Skeletal muscle tissue (tissue), 4 donors: ENCODE results near the gene GADD45B. TPM values are rescaled to one million over a fixed set of nuclear protein-coding genes. Genes with fewer than 3 reads are reported as not detected.
"Not testable (repeated sequence)": the region's sequence is repeated elsewhere in the genome, so short reads cannot be mapped to it uniquely, and the experiment has no call there.

ENCODE experiments used
- H3K27ac ChIP-seq: one replicate; pipeline ENCODE4 v1.7.0; 2013; ENCODE audit warnings: mild to moderate bottlenecking, low read depth, low read length, inconsistent platforms
- H3K27me3 ChIP-seq, 3 donors: one replicate each; pipeline ENCODE4 v1.7.0; 2013; ENCODE audit warnings: low read length in 3 of 3; ENCODE audit not compliant: control insufficient read depth in 3 of 3, insufficient read depth in 3 of 3
- H3K36me3 ChIP-seq, 3 donors: one replicate each; pipeline ENCODE4 v1.7.0; 2013; ENCODE audit warnings: low read length in 3 of 3; ENCODE audit not compliant: control insufficient read depth in 3 of 3, insufficient read depth in 3 of 3
- H3K4me1 ChIP-seq, 3 donors: one replicate each; pipeline ENCODE4 v1.7.0; 2013; ENCODE audit warnings: low read length in 3 of 3, mild to moderate bottlenecking in 3 of 3; ENCODE audit not compliant: control insufficient read depth in 3 of 3, insufficient read depth in 3 of 3
- H3K4me3 ChIP-seq, 3 donors: one replicate each; pipeline ENCODE4 v1.7.0; 2013; ENCODE audit warnings: low read length in 3 of 3
- H3K9ac ChIP-seq, 3 donors: one replicate each; pipeline ENCODE4 v1.7.0; 2013; ENCODE audit warnings: low read length in 3 of 3, mild to moderate bottlenecking in 3 of 3, moderate library complexity in 2 of 3, low read depth in 1 of 3
- H3K9me3 ChIP-seq, 3 donors: one replicate each; pipeline ENCODE4 v1.7.0; 2013; ENCODE audit warnings: low read length in 3 of 3; ENCODE audit not compliant: control insufficient read depth in 3 of 3
- total RNA-seq: library from RNA; depleted of rRNA; stranded (reverse); fragments of >200 nt; gene quantifications from one replicate; pipeline ENCODE4 v1.2.3, GENCODE V29; 2014
- donor health status: Osteomylitis.

GADD45B gene
- total RNA-seq, 1 donor from 2014 or later: 5.7 TPM

GRCh38 chr19:2507109-2507508 lies 31.2 kb downstream of the GADD45B start:
- Histone ChIP-seq H3K4me1 (peaks cover 0 to 4% (median 4%) of the 10 kb centered on the region in 3 donors), H3K27me3 (no peaks in the 10 kb centered on the region), H3K27ac (no peak overlapping the region), H3K9ac (peak overlapping the region in 2 of 3 donors; percentile 25 to 65), H3K4me3 (peak overlapping the region; percentile 29 to 60 (median 54)), H3K9me3 (no peaks in the 10 kb centered on the region), H3K36me3 (no peaks in the 10 kb centered on the region)

GRCh38 chr19:2509096-2509495 lies 33.2 kb downstream of the GADD45B start:
- H3K36me3 ChIP-seq: no peaks in the 10 kb centered on the region
- peaks cover 0 to 4% (median 4%) of the 10 kb centered on the region in 3 donors for H3K4me1 ChIP-seq
- no peak overlapping the region for H3K4me3 ChIP-seq
- no peak overlapping the region for H3K9ac ChIP-seq
- no peaks in the 10 kb centered on the region for H3K9me3 ChIP-seq
- peaks cover 0 to 6% (median 0%) of the 10 kb centered on the region in 3 donors for H3K27me3 ChIP-seq
- no peak overlapping the region for H3K27ac ChIP-seq

DNA sequence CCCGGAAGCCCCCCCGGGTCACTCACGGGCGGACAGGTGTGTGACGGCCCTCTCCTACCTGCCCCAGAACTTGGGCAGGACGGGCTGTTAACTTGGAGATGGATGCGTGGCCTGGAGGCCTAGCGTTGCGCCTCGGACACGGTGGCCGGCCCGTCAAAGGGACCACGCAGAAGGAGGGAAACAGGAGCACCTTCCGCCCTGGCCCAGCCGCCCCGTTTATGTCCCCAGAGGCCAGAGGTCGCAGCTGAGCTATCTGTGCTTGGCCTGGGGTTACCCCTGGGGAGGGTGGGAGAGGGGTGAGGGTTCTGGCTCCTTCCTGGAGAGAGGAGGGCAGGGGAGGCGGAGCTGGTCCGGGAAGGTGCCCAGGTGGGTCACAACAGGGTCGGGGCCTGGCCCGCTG lies 35.6 kb downstream of the GADD45B start:
- no peak overlapping the region for H3K27ac ChIP-seq
- H3K9ac ChIP-seq: no peak overlapping the region
- H3K4me1 ChIP-seq: peaks cover 2 to 6% (median 5%) of the 10 kb centered on the region in 3 donors
- no peaks in the 10 kb centered on the region for H3K9me3 ChIP-seq
- H3K4me3 ChIP-seq: no peak overlapping the region
- H3K27me3 ChIP-seq: peaks cover 0 to 6% (median 0%) of the 10 kb centered on the region in 3 donors
- H3K36me3 ChIP-seq: no peaks in the 10 kb centered on the region

GRCh38 chr19:2511991-2512390 lies 36.1 kb downstream of the GADD45B start:
- Histone ChIP-seq H3K9ac (no peak overlapping the region), H3K9me3 (no peaks in the 10 kb centered on the region)

DNA sequence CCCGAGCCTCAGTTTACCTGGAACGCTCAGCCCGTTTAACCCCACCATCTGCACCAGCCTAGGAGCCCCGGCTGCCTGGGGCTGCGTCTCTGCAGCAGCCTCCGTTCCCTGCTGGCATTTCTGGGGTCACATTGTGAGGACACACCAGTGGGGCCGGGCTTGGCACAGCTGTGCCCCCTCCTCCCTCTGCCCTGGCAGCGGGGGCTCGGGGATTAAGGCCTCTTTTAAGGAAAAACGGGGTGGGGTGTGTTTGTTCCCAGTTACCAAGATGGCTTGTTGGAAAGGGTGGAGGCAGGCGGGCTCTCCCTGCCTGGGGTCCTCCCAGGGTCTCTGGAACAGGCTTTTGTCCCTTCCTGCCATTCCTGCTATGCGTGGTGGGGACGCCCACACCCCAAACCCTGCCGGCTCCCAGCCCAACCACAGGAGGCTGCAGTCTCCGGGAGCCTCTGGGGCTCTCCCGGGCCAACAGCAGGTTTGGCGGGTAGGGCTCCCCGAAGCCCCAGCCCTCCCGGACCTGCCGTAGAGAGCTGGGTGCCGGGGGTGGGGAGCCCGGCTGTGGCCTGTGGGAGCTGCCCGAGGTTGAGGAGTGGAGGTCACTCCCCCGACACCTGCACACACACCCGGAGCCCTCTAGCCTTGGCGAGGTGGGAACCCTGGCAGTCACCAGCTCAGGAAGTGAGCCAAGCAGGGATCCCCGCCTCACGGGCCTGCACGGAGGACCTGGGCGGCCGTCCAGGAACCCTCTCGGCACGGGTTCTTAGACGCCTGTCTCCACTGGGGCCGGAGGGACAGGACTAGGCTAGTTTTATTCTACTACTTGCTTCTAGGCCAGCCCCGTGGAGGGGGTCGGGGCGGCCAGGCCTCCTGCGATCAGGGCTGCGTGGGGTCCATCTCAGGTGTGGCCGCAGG lies 36.9 kb downstream of the GADD45B start:
- Histone ChIP-seq H3K36me3 (no peaks in the 10 kb centered on the region), H3K27ac (no peak overlapping the region), H3K9ac (no peak overlapping the region), H3K4me3 (no peak overlapping the region), H3K27me3 (peaks cover 0 to 6% (median 0%) of the 10 kb centered on the region in 3 donors), H3K9me3 (no peaks in the 10 kb centered on the region), H3K4me1 (peaks cover 7 to 10% (median 7%) of the 10 kb centered on the region in 3 donors)

More at GRCh38 chr19:2511991-2512390, 36.1 kb downstream of the GADD45B start:
- no peaks in the 10 kb centered on the region for H3K36me3 ChIP-seq
- peaks cover 6 to 8% (median 8%) of the 10 kb centered on the region in 3 donors for H3K4me1 ChIP-seq
- H3K27ac ChIP-seq: no peak overlapping the region
- H3K27me3 ChIP-seq: peaks cover 0 to 6% (median 0%) of the 10 kb centered on the region in 3 donors
- no peak overlapping the region for H3K4me3 ChIP-seq

GRCh38 chr19:2514981-2515518 lies 39.1 kb downstream of the GADD45B start:
- Histone ChIP-seq H3K4me3 (no peak overlapping the region), H3K9ac (no peak overlapping the region), H3K9me3 (no peaks in the 10 kb centered on the region), H3K27me3 (peaks cover 0 to 6% (median 0%) of the 10 kb centered on the region in 3 donors), H3K27ac (no peak overlapping the region), H3K4me1 (peaks cover 7 to 12% (median 7%) of the 10 kb centered on the region in 3 donors), H3K36me3 (no peaks in the 10 kb centered on the region)

DNA sequence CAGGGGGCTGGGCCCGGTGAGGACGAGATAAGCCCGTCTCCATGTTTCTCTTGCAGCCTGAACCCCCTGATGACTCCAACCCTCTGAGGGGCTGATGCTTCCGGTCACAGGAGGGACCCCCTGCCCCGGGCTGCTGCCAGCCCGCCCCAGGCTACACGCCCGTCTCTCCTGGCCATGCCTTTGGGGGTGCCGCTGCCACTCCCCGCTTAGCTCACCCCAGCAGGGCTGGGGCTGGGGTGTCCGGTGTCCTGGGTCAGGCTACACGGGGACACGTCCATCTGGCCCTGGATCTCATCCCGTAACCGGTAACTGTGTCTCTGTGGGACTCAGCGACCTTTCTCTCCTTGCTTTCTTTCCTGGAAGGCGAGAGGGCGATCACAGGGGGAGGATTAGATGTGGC lies 40.8 kb downstream of the GADD45B start:
- peak overlapping the region in 2 of 3 donors; percentile 13 to 19 for H3K4me3 ChIP-seq
- H3K4me1 ChIP-seq: peaks cover 7 to 12% (median 7%) of the 10 kb centered on the region in 3 donors
- peak overlapping the region in 1 of 3 donors; percentile 45 for H3K9ac ChIP-seq
- no peaks in the 10 kb centered on the region for H3K36me3 ChIP-seq
- no peak overlapping the region for H3K27ac ChIP-seq
- H3K27me3 ChIP-seq: peaks cover 0 to 6% (median 0%) of the 10 kb centered on the region in 3 donors
- H3K9me3 ChIP-seq: no peaks in the 10 kb centered on the region

- H3K36me3 ChIP-seq: no peaks in the 10 kb centered on the region
- peaks cover 7 to 12% (median 7%) of the 10 kb centered on the region in 3 donors for H3K4me1 ChIP-seq
- no peak overlapping the region for H3K27ac ChIP-seq
- no peaks in the 10 kb centered on the region for H3K27me3 ChIP-seq
- no peaks in the 10 kb centered on the region for H3K9me3 ChIP-seq
- no peak overlapping the region for H3K9ac ChIP-seq
- H3K4me3 ChIP-seq: no peak overlapping the region
Observed at GRCh38 chr19:2517881-2518601, 42.1 kb downstream of the GADD45B start.

DNA sequence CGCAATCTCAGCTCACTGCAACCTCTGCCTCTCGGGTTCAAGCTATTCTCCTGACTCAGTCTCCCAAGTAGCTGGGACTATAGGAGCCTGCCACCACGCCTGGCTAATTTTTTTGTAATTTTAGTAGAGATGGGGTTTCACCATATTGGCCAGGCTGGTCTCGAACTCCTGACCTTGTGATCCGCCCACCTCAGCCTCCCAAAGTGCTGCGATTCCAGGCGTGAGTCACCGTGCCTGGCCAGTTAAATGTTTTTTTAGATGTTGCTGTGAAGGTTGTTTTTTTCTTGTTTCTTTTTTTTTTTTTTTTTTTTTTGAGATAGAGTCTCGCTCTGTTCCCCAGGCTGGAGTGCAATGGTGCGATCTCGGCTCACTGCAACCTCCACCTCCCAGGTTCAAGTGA lies 42.9 kb downstream of the GADD45B start:
- not testable (repeated sequence) for H3K36me3 ChIP-seq, H3K27ac ChIP-seq, H3K9me3 ChIP-seq, H3K27me3 ChIP-seq, H3K9ac ChIP-seq, H3K4me3 ChIP-seq
- peaks cover 7 to 12% (median 7%) of the 10 kb centered on the region in 3 donors for H3K4me1 ChIP-seq
